Measurements from ENCODE around the gene AMDHD2.

GRCh38 chr16:2471016-2471652 is 49.0 kb upstream of the AMDHD2 start, which contains the start of gene NTN3:
- TF ChIP-seq CTCF (conservative IDR thresholded peaks at IDR 0.05; ENCODE audit: low read length) = no peak
- TF ChIP-seq EZH2phosphoT487 (IDR thresholded peaks at IDR 0.05; ENCODE audit: borderline replicate concordance) = no peak
